Measurements from ENCODE around the gene COLQ.
"Not testable (repeated sequence)": the region's sequence is repeated elsewhere in the genome, so short reads cannot be mapped to it uniquely, and the experiment has no call there.

The COLQ gene

DNA sequence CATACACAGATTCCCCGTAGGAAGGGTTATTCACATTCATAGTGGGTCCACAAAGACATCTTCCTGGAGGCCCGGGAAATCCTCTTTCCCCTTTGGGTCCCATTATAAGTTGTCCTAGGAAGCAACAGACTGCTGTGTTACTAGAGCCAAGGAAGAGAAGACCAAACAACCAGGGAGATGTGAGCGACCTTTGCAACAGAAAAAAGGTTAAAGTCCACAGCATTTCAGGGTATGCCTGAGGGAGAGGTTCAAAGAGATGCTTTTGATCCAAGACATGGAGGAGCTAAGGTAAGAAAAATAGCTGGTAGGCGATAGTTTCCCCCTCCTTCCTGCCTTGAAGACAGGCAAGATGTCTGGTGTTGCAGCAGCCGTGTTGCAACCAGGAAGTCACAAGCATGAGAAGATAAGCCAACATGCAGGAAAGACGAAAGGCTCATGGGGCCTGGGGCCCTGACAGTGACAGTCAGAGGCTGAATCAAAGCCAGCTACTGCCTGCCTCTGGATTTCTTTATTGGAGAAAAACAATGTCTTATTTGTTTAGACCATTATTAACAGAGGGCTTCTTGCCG lies 63.2 kb downstream of the COLQ start:
- H3K4me1 ChIP-seq (ENCODE audit: control insufficient read depth, insufficient read depth, low read length), result no peaks in the 10 kb centered on the region
- no peak overlapping the region for H3K27ac ChIP-seq (ENCODE audit: low read length)
- no CpG with 5 or more reads among the region's 7 CpGs for WGBS (ENCODE audit: insufficient coverage, insufficient read length)
- no peaks in the 10 kb centered on the region for H3K27me3 ChIP-seq (ENCODE audit: control insufficient read depth, insufficient read depth, low read length)
- DNase-seq (ENCODE audit: low read depth, low spot score), result no peak
- no peaks in the 10 kb centered on the region for H3K36me3 ChIP-seq (ENCODE audit: control insufficient read depth, insufficient read depth, low read length)
- no peak overlapping the region for H3K4me3 ChIP-seq (ENCODE audit: low read length)
- H3K9me3 ChIP-seq (ENCODE audit: control insufficient read depth, insufficient read depth, low read length), result no peaks in the 10 kb centered on the region

DNA sequence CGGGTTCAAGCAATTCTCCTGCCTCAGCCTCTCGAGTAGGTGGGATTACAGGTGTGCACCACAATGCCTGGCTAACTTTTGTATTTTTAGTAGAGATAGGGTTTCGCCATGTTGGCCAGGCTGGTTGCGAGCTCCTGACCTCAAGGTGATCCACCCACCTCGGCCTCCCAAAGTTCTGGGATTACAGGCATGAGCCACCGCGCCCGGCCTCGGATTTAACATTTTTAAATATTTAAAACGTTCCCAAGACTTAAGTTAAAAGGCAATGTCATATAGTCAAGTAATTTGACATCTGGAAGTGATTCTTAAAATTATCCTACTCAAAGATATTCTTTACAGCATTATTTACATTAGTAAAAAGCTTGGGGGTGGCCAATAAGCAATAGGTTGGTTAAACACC lies 64.6 kb downstream of the COLQ start:
- WGBS (ENCODE audit: insufficient coverage, insufficient read length), result no CpG with 5 or more reads among the region's 10 CpGs
- H3K27me3 ChIP-seq (ENCODE audit: control insufficient read depth, insufficient read depth, low read length); H3K4me1 ChIP-seq (ENCODE audit: control insufficient read depth, insufficient read depth, low read length); H3K9me3 ChIP-seq (ENCODE audit: control insufficient read depth, insufficient read depth, low read length); H3K36me3 ChIP-seq (ENCODE audit: control insufficient read depth, insufficient read depth, low read length); DNase-seq (ENCODE audit: low read depth, low spot score); H3K4me3 ChIP-seq (ENCODE audit: low read length); H3K27ac ChIP-seq (ENCODE audit: low read length): not testable (repeated sequence)

DNA sequence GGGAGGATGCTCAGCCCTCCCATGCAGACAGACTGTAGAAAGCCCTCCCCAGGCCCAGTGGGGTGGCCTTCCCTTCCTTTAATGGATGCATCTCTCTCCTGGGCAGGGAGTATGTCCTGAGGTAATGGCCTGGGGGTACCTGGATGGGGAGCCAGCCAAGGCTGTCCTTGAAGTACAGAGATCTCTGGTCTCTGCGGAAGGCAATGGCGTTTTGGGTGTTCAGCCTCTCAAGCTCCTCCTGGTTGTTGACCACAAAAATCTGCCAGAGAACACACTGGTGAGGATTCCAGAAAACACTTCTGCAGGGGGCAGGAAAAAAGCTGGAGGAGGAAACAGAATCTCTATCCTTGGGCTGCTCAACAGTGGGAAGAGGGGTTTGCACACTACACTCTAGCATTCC lies 65.2 kb downstream of the COLQ start:
- Histone ChIP-seq H3K36me3 (ENCODE audit: control insufficient read depth, insufficient read depth, low read length) (no peaks in the 10 kb centered on the region), H3K4me3 (ENCODE audit: low read length) (no peak overlapping the region), H3K9me3 (ENCODE audit: control insufficient read depth, insufficient read depth, low read length) (no peaks in the 10 kb centered on the region), H3K4me1 (ENCODE audit: control insufficient read depth, insufficient read depth, low read length) (no peaks in the 10 kb centered on the region), H3K27me3 (ENCODE audit: control insufficient read depth, insufficient read depth, low read length) (no peaks in the 10 kb centered on the region), H3K27ac (ENCODE audit: low read length) (no peak overlapping the region)
- WGBS (ENCODE audit: insufficient coverage, insufficient read length), result no CpG with 5 or more reads among the region's 2 CpGs
- DNase-seq (ENCODE audit: low read depth, low spot score), result no peak

DNA sequence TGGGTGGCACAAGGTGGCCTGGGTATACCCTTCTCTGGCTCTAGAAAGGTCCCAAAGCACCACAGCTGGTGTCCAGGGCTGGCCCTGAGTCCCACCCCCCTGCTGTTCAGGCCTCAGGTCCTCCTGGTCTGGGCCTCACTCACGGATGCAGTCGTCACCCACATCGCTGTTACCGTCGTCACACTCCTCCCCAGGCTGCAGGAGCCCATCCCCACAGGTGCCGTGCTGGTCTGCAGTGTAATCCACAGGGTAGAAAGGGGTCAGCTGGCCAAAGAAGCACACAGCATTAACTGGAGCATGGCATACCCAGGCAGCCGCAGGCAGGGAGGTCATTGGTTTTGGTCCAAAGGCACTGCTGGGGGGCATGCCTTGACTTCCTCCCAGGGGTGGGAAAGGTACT lies 65.8 kb downstream of the COLQ start:
- DNase-seq (ENCODE audit: low read depth, low spot score), result no peak
- no peaks in the 10 kb centered on the region for H3K4me1 ChIP-seq (ENCODE audit: control insufficient read depth, insufficient read depth, low read length)
- no peaks in the 10 kb centered on the region for H3K27me3 ChIP-seq (ENCODE audit: control insufficient read depth, insufficient read depth, low read length)
- no CpG with 5 or more reads among the region's 7 CpGs for WGBS (ENCODE audit: insufficient coverage, insufficient read length)
- no peak overlapping the region for H3K4me3 ChIP-seq (ENCODE audit: low read length)
- no peaks in the 10 kb centered on the region for H3K36me3 ChIP-seq (ENCODE audit: control insufficient read depth, insufficient read depth, low read length)
- H3K27ac ChIP-seq (ENCODE audit: low read length), result no peak overlapping the region
- no peaks in the 10 kb centered on the region for H3K9me3 ChIP-seq (ENCODE audit: control insufficient read depth, insufficient read depth, low read length)

DNA sequence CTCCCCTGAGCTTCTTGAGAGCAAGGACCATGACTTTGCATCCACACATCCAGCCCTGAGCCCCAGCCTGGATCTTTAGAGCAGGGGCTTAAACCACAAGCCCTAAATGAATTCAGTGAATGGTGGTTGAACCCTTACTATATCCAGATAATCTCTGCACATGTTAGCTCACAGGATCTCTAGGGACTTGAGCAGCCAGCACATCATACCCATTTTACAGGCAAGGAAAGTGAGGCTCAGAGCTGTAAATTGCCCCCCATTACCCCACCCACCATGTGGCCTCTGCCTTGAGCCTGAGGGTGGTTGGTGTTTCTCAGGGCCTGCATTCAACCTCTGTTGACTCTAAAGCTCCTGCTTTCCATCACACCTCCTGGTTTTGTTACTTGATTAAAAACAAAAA lies 66.5 kb downstream of the COLQ start:
- Histone ChIP-seq H3K4me3 (ENCODE audit: low read length) (no peak overlapping the region), H3K4me1 (ENCODE audit: control insufficient read depth, insufficient read depth, low read length) (no peaks in the 10 kb centered on the region), H3K36me3 (ENCODE audit: control insufficient read depth, insufficient read depth, low read length) (no peaks in the 10 kb centered on the region), H3K27me3 (ENCODE audit: control insufficient read depth, insufficient read depth, low read length) (no peaks in the 10 kb centered on the region), H3K27ac (ENCODE audit: low read length) (no peak overlapping the region), H3K9me3 (ENCODE audit: control insufficient read depth, insufficient read depth, low read length) (no peaks in the 10 kb centered on the region)
- no peak for DNase-seq (ENCODE audit: low read depth, low spot score)

DNA sequence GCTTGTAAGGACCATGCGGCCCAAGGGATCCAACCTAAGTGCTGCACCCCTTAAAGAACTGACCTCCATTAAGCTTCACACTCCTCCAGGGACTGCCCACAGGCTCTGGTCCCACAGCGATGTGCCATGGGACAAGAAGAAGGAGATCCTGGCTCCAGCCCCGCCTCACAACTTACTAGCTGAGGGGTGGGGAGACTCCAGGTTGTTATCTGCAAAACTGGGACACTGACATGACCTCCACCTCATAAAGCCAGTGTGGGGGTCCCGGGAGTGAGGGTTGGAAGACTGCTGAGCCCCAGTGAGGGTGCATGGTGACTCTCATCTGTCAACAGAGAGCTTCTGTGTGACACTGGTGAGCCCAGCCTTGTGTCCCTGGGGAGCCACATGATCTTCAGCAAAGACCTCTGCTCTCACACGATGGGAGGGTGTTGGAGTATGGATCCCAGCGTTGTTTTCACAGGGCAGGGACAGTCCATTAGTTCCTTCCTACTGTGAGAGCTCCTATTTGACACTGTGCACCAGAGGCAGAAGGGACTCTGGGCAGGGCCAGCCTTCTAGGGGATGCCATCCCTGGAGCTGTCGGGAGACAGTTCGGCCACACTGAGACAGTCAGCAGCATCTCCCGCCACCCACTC lies 67.4 kb downstream of the COLQ start:
- no CpG with 5 or more reads among the region's 9 CpGs for WGBS (ENCODE audit: insufficient coverage, insufficient read length)
- no peak for DNase-seq (ENCODE audit: low read depth, low spot score)
- H3K36me3 ChIP-seq (ENCODE audit: control insufficient read depth, insufficient read depth, low read length), result no peaks in the 10 kb centered on the region
- no peak overlapping the region for H3K4me3 ChIP-seq (ENCODE audit: low read length)
- no peaks in the 10 kb centered on the region for H3K27me3 ChIP-seq (ENCODE audit: control insufficient read depth, insufficient read depth, low read length)
- H3K27ac ChIP-seq (ENCODE audit: low read length), result no peak overlapping the region
- no peaks in the 10 kb centered on the region for H3K9me3 ChIP-seq (ENCODE audit: control insufficient read depth, insufficient read depth, low read length)
- no peaks in the 10 kb centered on the region for H3K4me1 ChIP-seq (ENCODE audit: control insufficient read depth, insufficient read depth, low read length)

DNA sequence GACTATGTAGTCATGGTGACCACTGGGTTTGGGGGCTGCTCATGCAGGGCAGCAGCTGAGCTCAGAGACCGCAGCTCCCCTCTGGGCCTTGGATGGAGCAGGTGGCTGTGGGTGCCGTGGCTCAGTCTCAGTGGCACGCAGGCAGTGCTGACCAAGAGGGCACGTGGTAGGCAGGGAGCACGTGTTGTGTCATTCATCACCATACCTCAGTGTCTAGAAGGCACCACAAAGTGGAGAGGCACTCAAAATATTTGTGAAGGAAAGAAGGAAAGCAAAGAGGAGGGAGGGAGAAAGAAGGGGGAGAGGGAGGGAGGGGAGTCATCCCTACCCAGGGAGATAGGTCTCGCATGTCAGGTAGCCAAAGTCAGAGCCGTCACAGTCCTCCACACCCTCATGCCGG lies 68.0 kb downstream of the COLQ start:
- H3K36me3 ChIP-seq (ENCODE audit: control insufficient read depth, insufficient read depth, low read length), result no peaks in the 10 kb centered on the region
- no peak for DNase-seq (ENCODE audit: low read depth, low spot score)
- H3K9me3 ChIP-seq (ENCODE audit: control insufficient read depth, insufficient read depth, low read length), result no peaks in the 10 kb centered on the region
- no peak overlapping the region for H3K4me3 ChIP-seq (ENCODE audit: low read length)
- WGBS (ENCODE audit: insufficient coverage, insufficient read length), result no CpG with 5 or more reads among the region's 8 CpGs
- H3K27ac ChIP-seq (ENCODE audit: low read length), result no peak overlapping the region
- H3K27me3 ChIP-seq (ENCODE audit: control insufficient read depth, insufficient read depth, low read length), result no peaks in the 10 kb centered on the region
- no peaks in the 10 kb centered on the region for H3K4me1 ChIP-seq (ENCODE audit: control insufficient read depth, insufficient read depth, low read length)

DNA sequence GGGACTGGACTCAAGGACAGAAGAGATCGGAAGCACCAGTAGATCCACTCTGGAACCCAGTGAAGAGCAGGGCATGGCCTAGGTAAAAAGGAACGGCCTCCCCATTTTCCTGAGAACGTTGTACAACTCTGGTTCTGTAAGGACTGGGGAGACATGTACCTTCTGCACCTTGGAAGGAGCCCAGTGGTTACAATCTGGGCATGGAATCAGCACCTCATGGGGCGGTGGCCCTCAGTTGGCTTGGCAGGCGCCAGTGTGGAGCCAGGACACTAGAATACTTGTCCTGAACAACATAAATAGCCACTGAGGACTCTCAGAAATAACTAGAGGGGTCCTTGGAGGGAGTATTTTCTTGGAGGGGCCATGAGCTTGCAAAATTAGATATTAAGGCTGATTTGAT lies 68.5 kb downstream of the COLQ start:
- no CpG with 5 or more reads among the region's 5 CpGs for WGBS (ENCODE audit: insufficient coverage, insufficient read length)
- Histone ChIP-seq H3K4me3 (ENCODE audit: low read length) (no peak overlapping the region), H3K9me3 (ENCODE audit: control insufficient read depth, insufficient read depth, low read length) (no peaks in the 10 kb centered on the region), H3K4me1 (ENCODE audit: control insufficient read depth, insufficient read depth, low read length) (no peaks in the 10 kb centered on the region), H3K27me3 (ENCODE audit: control insufficient read depth, insufficient read depth, low read length) (no peaks in the 10 kb centered on the region), H3K27ac (ENCODE audit: low read length) (no peak overlapping the region), H3K36me3 (ENCODE audit: control insufficient read depth, insufficient read depth, low read length) (no peaks in the 10 kb centered on the region)
- no peak for DNase-seq (ENCODE audit: low read depth, low spot score)

DNA sequence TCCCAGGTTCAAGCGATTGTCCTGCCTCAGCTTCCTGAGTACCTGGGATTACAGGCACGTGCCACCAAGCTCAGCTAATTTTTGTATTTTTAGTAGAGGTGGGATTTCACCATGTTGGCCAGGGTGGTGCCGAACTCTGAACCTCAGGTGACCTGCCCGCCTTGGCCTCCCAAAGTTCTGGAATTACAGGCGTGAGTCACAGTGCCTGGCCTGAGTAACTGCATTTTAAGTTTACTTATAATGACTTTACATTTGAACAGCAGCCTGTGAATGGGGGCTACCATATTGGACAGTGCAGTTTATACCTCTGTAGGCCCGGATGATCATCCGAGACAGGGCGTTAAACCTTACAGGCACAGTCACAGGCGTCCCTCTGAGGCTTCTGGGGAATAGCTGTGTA lies 69.3 kb downstream of the COLQ start:
- H3K4me1 ChIP-seq (ENCODE audit: control insufficient read depth, insufficient read depth, low read length), result no peaks in the 10 kb centered on the region
- DNase-seq (ENCODE audit: low read depth, low spot score), result no peak
- WGBS (ENCODE audit: insufficient coverage, insufficient read length), result no CpG with 5 or more reads among the region's 9 CpGs
- H3K4me3 ChIP-seq (ENCODE audit: low read length), result no peak overlapping the region
- H3K27me3 ChIP-seq (ENCODE audit: control insufficient read depth, insufficient read depth, low read length), result no peaks in the 10 kb centered on the region
- H3K36me3 ChIP-seq (ENCODE audit: control insufficient read depth, insufficient read depth, low read length), result no peaks in the 10 kb centered on the region
- no peaks in the 10 kb centered on the region for H3K9me3 ChIP-seq (ENCODE audit: control insufficient read depth, insufficient read depth, low read length)
- H3K27ac ChIP-seq (ENCODE audit: low read length), result no peak overlapping the region

DNA sequence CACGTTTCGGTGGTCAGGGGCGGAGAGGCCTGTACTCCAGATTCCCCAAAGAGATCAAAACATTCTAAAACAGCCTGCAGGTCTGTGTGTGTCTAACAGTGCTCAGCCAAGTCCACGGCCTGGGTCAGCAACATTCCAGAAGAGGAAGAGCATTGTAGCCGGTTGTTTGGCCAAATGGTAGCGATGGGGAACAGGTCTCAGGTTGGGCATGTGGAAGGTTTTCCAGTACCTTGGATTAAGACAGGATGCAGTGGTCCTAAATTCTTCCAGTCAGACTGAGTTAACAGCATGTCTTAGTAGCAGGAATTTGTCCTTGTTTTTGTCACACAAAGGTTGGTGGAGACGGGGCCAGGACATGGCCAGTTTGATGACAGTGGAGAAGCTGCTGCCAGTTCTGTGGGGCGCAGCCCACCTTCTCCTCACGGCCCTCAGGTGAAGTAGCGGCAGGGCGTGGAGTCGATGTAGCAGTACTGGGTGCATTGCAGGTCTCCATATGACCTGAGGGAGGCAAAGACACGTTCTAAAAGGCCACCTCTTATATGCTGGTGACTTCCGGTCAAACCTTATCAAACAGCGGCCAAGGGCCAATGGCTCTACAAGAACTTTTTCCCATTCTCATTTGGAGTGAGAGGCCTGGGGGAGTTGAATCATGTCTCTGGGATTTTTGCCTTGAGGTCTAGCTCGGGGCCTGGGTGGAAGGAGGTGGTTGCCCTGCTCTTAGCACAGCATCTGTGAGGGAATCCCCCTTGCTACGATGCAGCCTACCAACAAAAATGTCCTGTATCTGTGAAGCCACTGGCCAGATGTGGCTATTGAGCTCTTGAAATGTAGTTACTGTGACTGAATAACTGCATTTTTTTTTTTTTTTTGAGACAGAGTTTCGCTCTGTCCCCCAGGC lies 70.0 kb downstream of the COLQ start:
- H3K27me3 ChIP-seq (ENCODE audit: control insufficient read depth, insufficient read depth, low read length), result no peaks in the 10 kb centered on the region
- no peaks in the 10 kb centered on the region for H3K36me3 ChIP-seq (ENCODE audit: control insufficient read depth, insufficient read depth, low read length)
- no CpG with 5 or more reads among the region's 18 CpGs for WGBS (ENCODE audit: insufficient coverage, insufficient read length)
- no peaks in the 10 kb centered on the region for H3K4me1 ChIP-seq (ENCODE audit: control insufficient read depth, insufficient read depth, low read length)
- no peak overlapping the region for H3K27ac ChIP-seq (ENCODE audit: low read length)
- H3K4me3 ChIP-seq (ENCODE audit: low read length), result no peak overlapping the region
- DNase-seq (ENCODE audit: low read depth, low spot score), result no peak
- no peaks in the 10 kb centered on the region for H3K9me3 ChIP-seq (ENCODE audit: control insufficient read depth, insufficient read depth, low read length)
